H1 (cell line): ENCODE results near the gene SORD. TPM values are rescaled to one million over a fixed set of nuclear protein-coding genes. Genes with fewer than 3 reads are reported as not detected.

Source experiments
- CTCF ChIA-PET: fragments of 300-600 bp; sonication (Branson Sonifier 250); formaldehyde crosslinking; loops from one replicate; lab custom pipeline; 2021; ENCODE audit not compliant: partially characterized antibody; lab: Charles Lee
- POLR2A ChIA-PET: fragments of 300-600 bp; sonication (Branson Sonifier 250); formaldehyde crosslinking; loops from one replicate; lab custom pipeline; 2021; ENCODE audit warnings: inconsistent platforms; ENCODE audit not compliant: partially characterized antibody; lab: Charles Lee
- DNase-seq, 2 experiments: peaks; one replicate each; pipeline versions ENCODE4 v3.0.0 to v3.0.0-alpha.2; 2010 to 2022; ENCODE audit warnings: low spot score in 2 of 2, low read depth in 1 of 2, mixed read lengths in 1 of 2
- FAIRE-seq: peaks from 2 replicates; lab custom pipeline; 2011; peaks lifted over from hg19 to GRCh38; lab: Jason Lieb, UNC
- H2AFZ ChIP-seq: 2 replicates; pipeline ENCODE4 v1.8.1; 2012; ENCODE audit warnings: low read length, inconsistent platforms
- H2AK5ac ChIP-seq: 2 replicates; pipeline ENCODE4 v1.6.1; 2013; ENCODE audit warnings: low read depth, low read length
- H2BK120ac ChIP-seq: replicated peaks from 2 replicates; pipeline ENCODE3; 2013; ENCODE audit warnings: low read depth, low read length, inconsistent platforms
- H2BK12ac ChIP-seq: 2 replicates; pipeline ENCODE4 v1.6.1; 2013; ENCODE audit warnings: low read depth, low read length
- H2BK15ac ChIP-seq: 2 replicates; pipeline ENCODE4 v1.6.1; 2013; ENCODE audit warnings: low read length
- H2BK20ac ChIP-seq: 2 replicates; pipeline ENCODE4 v1.6.1; 2013; ENCODE audit warnings: low read length
- H2BK5ac ChIP-seq: 2 replicates; pipeline ENCODE4 v1.6.1; 2013; ENCODE audit warnings: low read depth, low read length
- H3K14ac ChIP-seq: 2 replicates; pipeline ENCODE4 v1.6.1; 2013; ENCODE audit warnings: inconsistent platforms; ENCODE audit not compliant: insufficient read length
- H3K18ac ChIP-seq: 2 replicates; pipeline ENCODE4 v1.6.1; 2013; ENCODE audit warnings: low read length; ENCODE audit errors: extremely low read depth
- H3K23ac ChIP-seq: 2 replicates; pipeline ENCODE4 v1.6.1; 2013; ENCODE audit warnings: inconsistent platforms; ENCODE audit not compliant: insufficient read length
- H3K23me2 ChIP-seq: 2 replicates; pipeline ENCODE4 v1.6.1; 2013; ENCODE audit warnings: low read depth, low read length
- H3K27ac ChIP-seq: 2 replicates; pipeline ENCODE4 v1.6.1; 2011; ENCODE audit warnings: low read depth, low read length, inconsistent platforms
- H3K27me3 ChIP-seq, 4 experiments: replicated peaks in 1 of 4; 1 replicate in 1 of 4; 2 replicates in 3 of 4; pipeline versions ENCODE4 v1.6.1 to v1.8.1; 2011 to 2013; ENCODE audit warnings: low read length in 3 of 4, mild to moderate bottlenecking in 3 of 4, inconsistent platforms in 2 of 4, mixed read lengths in 2 of 4, moderate library complexity in 1 of 4; ENCODE audit not compliant: control insufficient read depth in 3 of 4, insufficient read depth in 3 of 4; ENCODE audit errors: extremely low read depth in 1 of 4
- H3K36me3 ChIP-seq, 4 experiments: 2 replicates each; pipeline versions ENCODE4 v1.6.1 to v1.8.1; 2011 to 2013; ENCODE audit warnings: mild to moderate bottlenecking in 4 of 4, low read length in 3 of 4, moderate library complexity in 2 of 4, control low read depth in 1 of 4, inconsistent platforms in 1 of 4; ENCODE audit not compliant: insufficient read depth in 4 of 4, control insufficient read depth in 2 of 4
- H3K4ac ChIP-seq: replicated peaks from 2 replicates; pipeline ENCODE3; 2013; ENCODE audit warnings: low read length, low read depth, mixed read lengths, inconsistent platforms; ENCODE audit not compliant: insufficient read length
- H3K4me1 ChIP-seq, 4 experiments: replicated peaks in 1 of 4; 1 replicate in 1 of 4; 2 replicates in 3 of 4; pipeline versions ENCODE4 v1.6.1 to v1.8.1; 2011 to 2013; ENCODE audit warnings: low read length in 3 of 4, inconsistent platforms in 2 of 4, mixed read lengths in 1 of 4; ENCODE audit not compliant: insufficient read depth in 4 of 4, control insufficient read depth in 3 of 4
- H3K4me2 ChIP-seq, 2 experiments: 2 replicates each; pipeline versions ENCODE4 v1.6.1 to v1.8.1; 2011 to 2013; ENCODE audit warnings: low read depth in 2 of 2, low read length in 2 of 2, control low read depth in 1 of 2, inconsistent platforms in 1 of 2, mild to moderate bottlenecking in 1 of 2; ENCODE audit not compliant: insufficient read depth in 1 of 2
- H3K4me3 ChIP-seq, 4 experiments: fragments of 200-600, 300-600 bp in 1 of 4; sonication (generic), shearing (Covaris generic), sonication (Bioruptor Twin) in 1 of 4; 2 replicates each; pipeline versions ENCODE4 v1.5.1 to v1.8.1; 2011 to 2016; ENCODE audit warnings: low read length in 4 of 4, low read depth in 3 of 4, control low read depth in 2 of 4, inconsistent platforms in 2 of 4, mild to moderate bottlenecking in 2 of 4, mixed read lengths in 1 of 4, moderate library complexity in 1 of 4; ENCODE audit not compliant: insufficient read depth in 2 of 4; ENCODE audit errors: extremely low read depth in 1 of 4
- H3K56ac ChIP-seq: replicated peaks from 2 replicates; pipeline ENCODE3; 2013; ENCODE audit warnings: low read depth, mild to moderate bottlenecking, mixed read lengths, low read length, inconsistent platforms; ENCODE audit not compliant: insufficient read length
- H3K79me1 ChIP-seq: 2 replicates; pipeline ENCODE4 v1.6.1; 2013; ENCODE audit warnings: low read depth, low read length, control low read depth
- H3K79me2 ChIP-seq, 2 experiments: 2 replicates each; pipeline versions ENCODE4 v1.6.1 to v1.8.1; 2012 to 2013; ENCODE audit warnings: low read length in 2 of 2, mild to moderate bottlenecking in 2 of 2, inconsistent platforms in 1 of 2; ENCODE audit not compliant: insufficient read depth in 2 of 2, control insufficient read depth in 1 of 2
- H3K9ac ChIP-seq, 4 experiments: replicated peaks in 1 of 4; 1 replicate in 1 of 4; 2 replicates in 3 of 4; pipeline versions ENCODE4 v1.6.1 to v1.8.1; 2011 to 2013; ENCODE audit warnings: low read depth in 3 of 4, low read length in 3 of 4, control low read depth in 2 of 4, mild to moderate bottlenecking in 2 of 4, moderate library complexity in 2 of 4, inconsistent platforms in 1 of 4; ENCODE audit errors: extremely low read depth in 1 of 4
- H3K9me3 ChIP-seq, 2 experiments: 2 replicates each; pipeline versions ENCODE4 v1.6.1 to v1.8.1; 2012 to 2013; ENCODE audit warnings: mild to moderate bottlenecking in 2 of 2, moderate library complexity in 2 of 2, control low read depth in 1 of 2, inconsistent platforms in 1 of 2, low read depth in 1 of 2, low read length in 1 of 2, mixed read lengths in 1 of 2; ENCODE audit not compliant: insufficient read depth in 2 of 2
- H4K20me1 ChIP-seq, 2 experiments: replicated peaks in 1 of 2; 2 replicates each; pipeline versions ENCODE3 to v1.8.1; 2011 to 2013; ENCODE audit warnings: inconsistent platforms in 2 of 2, low read length in 2 of 2, mild to moderate bottlenecking in 1 of 2; ENCODE audit not compliant: insufficient read depth in 2 of 2, control insufficient read depth in 1 of 2
- H4K5ac ChIP-seq: 2 replicates; pipeline ENCODE4 v1.6.1; 2013; ENCODE audit warnings: low read length, low read depth, mixed read lengths, inconsistent platforms; ENCODE audit not compliant: insufficient read length
- H4K8ac ChIP-seq: 2 replicates; pipeline ENCODE4 v1.8.0; 2013; ENCODE audit warnings: mild to moderate bottlenecking, moderate library complexity, low read length, inconsistent platforms; ENCODE audit not compliant: insufficient read depth; ENCODE audit errors: extremely low read depth
- H4K91ac ChIP-seq: replicated peaks from 2 replicates; pipeline ENCODE3; 2013; ENCODE audit warnings: low read length, mixed read lengths, inconsistent platforms; ENCODE audit not compliant: insufficient read length
- BRCA1 ChIP-seq: IDR thresholded peaks from 2 replicates; pipeline ENCODE4 v1.6.1; 2012; ENCODE audit warnings: low read depth, low read length, improper control_type of control experiment
- HDAC6 ChIP-seq: IDR thresholded peaks from one replicate; pipeline ENCODE4 v1.7.1; 2012; ENCODE audit warnings: low read depth, mild to moderate bottlenecking, inconsistent platforms, low read length, moderate library complexity
- WGBS, 2 experiments: shearing (Covaris generic) in 1 of 2; methylation state at CpG; one replicate each; pipeline versions ENCODE4 v1.1.6 to v1.1.7; 2013 to 2015; ENCODE audit warnings: low lambda C conversion rate in 2 of 2, mixed read lengths in 2 of 2, inconsistent platforms in 1 of 2, low coverage in 1 of 2, missing lambda C conversion rate in 1 of 2; ENCODE audit not compliant: insufficient replicate concordance in 2 of 2, insufficient coverage in 1 of 2, insufficient read length in 1 of 2; ENCODE audit errors: extremely low coverage in 1 of 2, missing lambda C conversion rate in 1 of 2; 5-methylcytosine and 5-hydroxymethylcytosine counted together
- polyA plus RNA-seq, 7 experiments: library from polyadenylated mRNA; depleted of rRNA in 3 of 7; stranded (reverse) in 5 of 7; unstranded in 2 of 7; fragments of >200 nt in 5 of 7; fragments of 200-250 nt in 2 of 7; gene quantifications; 1 replicate in 5 of 7; 2 replicates in 1 of 7; 4 replicates in 1 of 7; pipeline versions ENCODE4 v1.2.1 to v1.2.3, GENCODE V29; 2011 to 2013; ENCODE audit warnings: missing spikeins in 2 of 7, mixed read lengths in 2 of 7
- total RNA-seq: library from RNA; stranded (reverse); fragmentation: NEBNext Ultra II Directional; extraction: Animal tissue kit (Norgen Biotek cat#: 25700); gene quantifications from 2 replicates; pipeline ENCODE4 v1.2.1, GENCODE V29; 2021

SORD gene
- total and polyA plus RNA-seq, 2 of the 8 experiments (the other 6 are each of a cell fraction or from before 2014, with no cell fraction given) = 52.6 to 75.8 TPM

DNA sequence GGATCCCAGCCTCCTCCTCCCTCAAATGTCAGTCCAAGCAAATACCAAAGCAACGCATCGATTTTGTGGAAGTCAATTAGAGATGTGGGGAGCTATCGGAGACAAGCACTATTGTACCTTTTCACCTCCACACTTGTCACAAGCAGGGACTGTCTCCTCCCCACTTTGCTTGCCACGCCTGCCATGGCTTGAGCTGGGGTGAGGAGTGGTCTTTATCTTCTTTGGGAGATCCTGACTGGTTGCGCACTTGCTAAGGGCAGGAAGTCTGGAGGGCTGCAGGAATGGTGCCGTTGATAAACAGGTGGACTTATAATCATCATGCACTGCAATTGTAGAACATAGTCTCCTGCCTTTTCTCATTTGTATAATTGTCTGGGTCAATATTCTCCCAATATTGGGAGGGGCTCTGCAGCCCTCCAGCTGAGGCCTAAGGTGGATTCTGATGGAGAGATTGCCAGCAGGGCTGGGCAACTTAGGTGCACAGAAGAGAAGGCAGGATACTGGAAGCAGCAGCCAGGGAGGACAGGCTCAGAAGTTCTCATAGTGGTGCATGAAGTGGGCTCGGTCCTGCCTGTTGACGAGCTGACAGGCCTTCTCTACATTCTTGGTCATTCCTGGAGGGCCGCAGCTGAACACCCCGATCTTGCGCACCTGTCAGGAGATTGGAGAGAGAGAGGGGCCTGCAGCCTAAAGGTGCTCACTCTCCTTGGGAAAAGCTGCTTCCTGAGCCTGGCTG is 70.8 kb downstream of the SORD start:
- DNase-seq (no peak), FAIRE-seq (no peak)
- TF ChIP-seq BRCA1 (no peak), HDAC6 (no peak)
- Histone ChIP-seq H2BK20ac (no peak overlapping the region), H3K4me2 (no peak overlapping the region), H2BK5ac (no peak overlapping the region), H3K9ac (no peak overlapping the region), H3K79me2 (no peaks in the 10 kb centered on the region), H3K23me2 (no peaks in the 10 kb centered on the region), H2BK15ac (no peak overlapping the region), H4K20me1 (no peaks in the 10 kb centered on the region), H3K14ac (no peak overlapping the region), H3K36me3 (no peaks in the 10 kb centered on the region), H2AFZ (no peak overlapping the region), H3K27ac (no peak overlapping the region), H4K8ac (no peak overlapping the region), H2BK12ac (no peak overlapping the region), H3K4me3 (no peak overlapping the region), H3K4me1 (no peaks in the 10 kb centered on the region; a peak in 1 of 7 replicates), H3K56ac (no peak overlapping the region), H3K79me1 (no peaks in the 10 kb centered on the region), H4K5ac (no peak overlapping the region), H3K18ac (no peak overlapping the region), H2BK120ac (no peak overlapping the region), H4K91ac (no peak overlapping the region), H3K4ac (no peak overlapping the region), H3K23ac (no peak overlapping the region), H3K9me3 (no peaks in the 10 kb centered on the region), H3K27me3 (no peaks in the 10 kb centered on the region), H2AK5ac (no peak overlapping the region)
- ChIA-PET POLR2A (interaction anchor here (1.6 kb wide), 1 partner anchor 71 kb away, joined by 4 read pairs; the partner anchor contains the start of gene SORD), CTCF (interaction anchor here (0.6 to 1.6 kb wide), 6 partner anchors 13 to 58 kb away, joined by 3 to 7 read pairs (median 4); no protein-coding TSS in a partner anchor)
- WGBS, 2 experiments = 85% methylated on average over 11 of the region's 11 CpGs; no CpG with 5 or more reads in 1 of the 2 experiments
